Neural cell (in vitro differentiated cells): Measurements from ENCODE around the gene TMEM80. TPM values are rescaled to one million over a fixed set of nuclear protein-coding genes. Genes with fewer than 3 reads are reported as not detected.

Source experiments
- H2AFZ ChIP-seq: fragments of 200-600, 300-800 bp; sonication (generic), shearing (Covaris generic); 2 replicates; pipeline ENCODE4 v1.6.0; 2014; ENCODE audit warnings: low read depth, mild to moderate bottlenecking, antibody characterized with exemption, low read length, moderate library complexity
- H3F3A ChIP-seq: fragments of 200-600 bp; shearing (Covaris generic); 2 replicates; pipeline ENCODE4 v1.6.1; 2016; ENCODE audit warnings: mild to moderate bottlenecking, moderate library complexity, mixed read lengths, antibody characterized with exemption, low read length; ENCODE audit not compliant: insufficient read depth, poor library complexity, severe bottlenecking
- H3K27ac ChIP-seq: fragments of 200-600, 300-800 bp; sonication (generic), shearing (Covaris generic); 2 replicates; pipeline ENCODE4 v1.5.1; 2014; ENCODE audit warnings: mild to moderate bottlenecking, low read length, moderate library complexity
- H3K27me3 ChIP-seq: fragments of 300-800, 200-600 bp; sonication (generic), shearing (Covaris generic); 2 replicates; pipeline ENCODE4 v1.6.0; 2014; ENCODE audit warnings: mild to moderate bottlenecking, low read depth, low read length, moderate library complexity; ENCODE audit not compliant: insufficient read depth
- H3K36me3 ChIP-seq: fragments of 300-800, 200-600 bp; sonication (generic), shearing (Covaris generic); 2 replicates; pipeline ENCODE4 v1.5.1; 2014; ENCODE audit warnings: mild to moderate bottlenecking, antibody characterized with exemption, low read length, moderate library complexity; ENCODE audit not compliant: insufficient read depth
- H3K4me2 ChIP-seq: fragments of 300-800, 200-600 bp; sonication (generic), shearing (Covaris generic); 2 replicates; pipeline ENCODE4 v1.6.0; 2014; ENCODE audit warnings: mild to moderate bottlenecking, low read length
- H3K4me3 ChIP-seq: fragments of 300-800, 200-600 bp; sonication (generic), shearing (Covaris generic); 2 replicates; pipeline ENCODE4 v1.5.1; 2014; ENCODE audit warnings: mild to moderate bottlenecking, low read length, moderate library complexity
- H3K79me2 ChIP-seq: fragments of 200-600 bp; shearing (Covaris generic); replicated peaks from 2 replicates; pipeline ENCODE4 v1.6.0; 2014; ENCODE audit warnings: mild to moderate bottlenecking, low read length, moderate library complexity; ENCODE audit not compliant: insufficient read depth
- H3K9ac ChIP-seq: fragments of 300-800, 200-600 bp; sonication (generic), shearing (Covaris generic); 2 replicates; pipeline ENCODE4 v1.6.1; 2016; ENCODE audit warnings: mild to moderate bottlenecking, low read length, mixed read lengths
- H3K9me2 ChIP-seq: fragments of 200-600 bp; shearing (Covaris generic); 2 replicates; pipeline ENCODE4 v1.6.1; 2016; ENCODE audit warnings: mild to moderate bottlenecking, low read length, mixed read lengths; ENCODE audit not compliant: insufficient read depth
- H3K9me3 ChIP-seq: fragments of 200-600, 300-800 bp; sonication (generic), shearing (Covaris generic); 2 replicates; pipeline ENCODE4 v1.6.1; 2016; ENCODE audit warnings: mild to moderate bottlenecking, mixed run types, low read length, moderate library complexity, mixed read lengths
- H4K20me1 ChIP-seq: fragments of 200-600 bp; shearing (Covaris generic); 2 replicates; pipeline ENCODE4 v1.6.1; 2016; ENCODE audit warnings: mild to moderate bottlenecking, mixed run types; ENCODE audit not compliant: insufficient read depth
- CTCF ChIP-seq: fragments of 450-650 bp; IDR thresholded peaks from 2 replicates; pipeline ENCODE4 v1.5.1; 2014; ENCODE audit warnings: antibody characterized with exemption, mild to moderate bottlenecking, moderate library complexity; ENCODE audit not compliant: poor library complexity, severe bottlenecking
- EP300 ChIP-seq: fragments of 450-650 bp; conservative IDR thresholded peaks from 2 replicates; pipeline ENCODE4 v1.6.1; 2014; ENCODE audit warnings: antibody characterized with exemption, mild to moderate bottlenecking, moderate library complexity; ENCODE audit not compliant: poor library complexity, severe bottlenecking
- EZH2 ChIP-seq: fragments of 200-600, 300-800 bp; shearing (Covaris generic), sonication (generic); IDR thresholded peaks from 2 replicates; pipeline ENCODE4 v1.6.1; 2014; ENCODE audit warnings: antibody characterized with exemption, low read length, borderline replicate concordance, mild to moderate bottlenecking; ENCODE audit not compliant: insufficient read depth, poor library complexity, severe bottlenecking
- MXI1 ChIP-seq: fragments of 450-650 bp; conservative IDR thresholded peaks from 2 replicates; pipeline ENCODE4 v1.6.1; 2014; ENCODE audit warnings: antibody characterized with exemption, mild to moderate bottlenecking; ENCODE audit not compliant: poor library complexity, severe bottlenecking
- POLR2AphosphoS5 ChIP-seq: IDR thresholded peaks from 2 replicates; pipeline ENCODE4 v1.6.1; 2012
- RAD21 ChIP-seq: fragments of 450-650 bp; conservative IDR thresholded peaks from 2 replicates; pipeline ENCODE4 v1.6.1; 2014; ENCODE audit warnings: antibody characterized with exemption, mild to moderate bottlenecking, moderate library complexity
- REST ChIP-seq: IDR thresholded peaks from 2 replicates; pipeline ENCODE4 v1.6.1; 2012; ENCODE audit warnings: borderline replicate concordance
- SMC3 ChIP-seq: fragments of 450-650 bp; conservative IDR thresholded peaks from 2 replicates; pipeline ENCODE4 v1.6.1; 2014; ENCODE audit warnings: antibody characterized with exemption, mild to moderate bottlenecking, moderate library complexity; ENCODE audit not compliant: poor library complexity
- TAF1 ChIP-seq: IDR thresholded peaks from 2 replicates; pipeline ENCODE4 v1.6.1; 2012; ENCODE audit warnings: low read depth
- polyA plus RNA-seq: library from polyadenylated mRNA; depleted of rRNA; stranded (reverse); fragments of >200 nt; gene quantifications from 2 replicates; pipeline ENCODE4 v1.2.3, GENCODE V29; 2014

TMEM80 gene
- polyA plus RNA-seq, 1 donor from 2014 or later, result 23.1 TPM

DNA sequence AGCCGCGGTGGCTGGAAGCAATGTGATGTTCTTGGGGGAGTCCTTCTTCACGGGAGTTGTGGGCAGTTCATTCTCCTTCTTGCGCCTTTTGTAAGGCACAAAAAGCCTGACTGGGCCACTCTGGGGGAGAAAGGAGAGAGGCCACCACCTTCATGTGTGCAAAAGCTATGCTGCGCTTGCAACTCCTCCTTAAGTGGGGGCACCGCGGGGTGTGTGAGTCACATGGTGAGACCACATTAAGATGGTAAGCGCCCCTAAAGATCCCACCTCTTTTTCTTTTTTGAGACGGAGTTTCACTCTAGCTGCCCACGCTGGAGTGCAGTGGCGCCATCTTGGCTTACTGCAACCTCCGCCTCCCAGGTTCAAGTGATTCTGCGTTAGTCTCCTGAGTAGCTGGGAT is 14.6 kb upstream of the TMEM80 start:
- TF ChIP-seq REST, result no peak
- TF ChIP-seq EZH2, result no peak
- no peak for TF ChIP-seq TAF1
- TF ChIP-seq SMC3, result no peak
- no peak for TF ChIP-seq POLR2AphosphoS5
- peaks cover 8% of the 10 kb centered on the region for H3K36me3 ChIP-seq
- no peaks in the 10 kb centered on the region for H3K79me2 ChIP-seq
- no peaks in the 10 kb centered on the region for H3K9me2 ChIP-seq
- H3K27ac ChIP-seq, result no peak overlapping the region
- H3K9ac ChIP-seq, result no peak overlapping the region
- H3F3A ChIP-seq, result no peaks in the 10 kb centered on the region
- H2AFZ ChIP-seq, result no peak overlapping the region
- H3K9me3 ChIP-seq, result no peaks in the 10 kb centered on the region
- H3K4me3 ChIP-seq, result no peak overlapping the region
- H3K4me2 ChIP-seq, result no peak overlapping the region
- H4K20me1 ChIP-seq, result no peaks in the 10 kb centered on the region
- H3K27me3 ChIP-seq, result no peaks in the 10 kb centered on the region

GRCh38 chr11:686451-687243 is 9.0 kb upstream of the TMEM80 start:
- Histone ChIP-seq H3K9me2 (no peaks in the 10 kb centered on the region), H3K4me3 (no peak overlapping the region), H3K36me3 (no peaks in the 10 kb centered on the region), H3K4me2 (no peak overlapping the region), H4K20me1 (no peaks in the 10 kb centered on the region), H3F3A (no peaks in the 10 kb centered on the region), H3K27ac (no peak overlapping the region), H3K9me3 (no peaks in the 10 kb centered on the region), H3K9ac (no peak overlapping the region), H3K79me2 (no peaks in the 10 kb centered on the region), H2AFZ (no peak overlapping the region), H3K27me3 (no peaks in the 10 kb centered on the region)
- TF ChIP-seq RAD21 (no peak), EP300 (no peak), POLR2AphosphoS5 (no peak), EZH2 (no peak), CTCF (no peak), MXI1 (no peak), REST (no peak), TAF1 (no peak), SMC3 (no peak)
